Measurements from ENCODE around the gene NOX4.

The NOX4 gene

GRCh38 chr11:89477175-89477574, 14.0 kb downstream of the NOX4 start:
- Histone ChIP-seq H3K4me1 (ENCODE audit: insufficient read depth, insufficient read length) (no peaks in the 10 kb centered on the region), H3K36me3 (ENCODE audit: insufficient read depth, insufficient read length, low read length) (peaks cover 12% of the 10 kb centered on the region), H3K9me3 (ENCODE audit: insufficient read depth, low read length) (no peaks in the 10 kb centered on the region), H3K9ac (ENCODE audit: insufficient read length, low read depth) (no peak overlapping the region), H3K4me3 (ENCODE audit: insufficient read length, low read depth) (no peak overlapping the region), H3K27me3 (ENCODE audit: insufficient read depth, insufficient read length) (no peaks in the 10 kb centered on the region)
- TF ChIP-seq SUZ12 (IDR thresholded peaks at IDR 0.05; ENCODE audit: extremely low read depth, insufficient read depth, insufficient read length) (no peak), ZNF274 (IDR thresholded peaks at IDR 0.05; ENCODE audit: low read depth, low read length) (no peak), YY1 (IDR thresholded peaks at IDR 0.05; ENCODE audit: insufficient read depth, insufficient read length) (no peak)
- DNase-seq (ENCODE audit: low read depth, low spot score) = no peak

- TF ChIP-seq ZNF274 (IDR thresholded peaks at IDR 0.05; ENCODE audit: low read depth, low read length) (no peak), YY1 (IDR thresholded peaks at IDR 0.05; ENCODE audit: insufficient read depth, insufficient read length) (no peak), SUZ12 (IDR thresholded peaks at IDR 0.05; ENCODE audit: extremely low read depth, insufficient read depth, insufficient read length) (no peak)
- Histone ChIP-seq H3K9ac (ENCODE audit: insufficient read length, low read depth) (no peak overlapping the region), H3K9me3 (ENCODE audit: insufficient read depth, low read length) (no peaks in the 10 kb centered on the region), H3K4me3 (ENCODE audit: insufficient read length, low read depth) (no peak overlapping the region), H3K4me1 (ENCODE audit: insufficient read depth, insufficient read length) (no peaks in the 10 kb centered on the region), H3K27me3 (ENCODE audit: insufficient read depth, insufficient read length) (no peaks in the 10 kb centered on the region), H3K36me3 (ENCODE audit: insufficient read depth, insufficient read length, low read length) (no peaks in the 10 kb centered on the region)
- no peak for DNase-seq (ENCODE audit: low read depth, low spot score)
These were observed 27.9 kb downstream of the NOX4 start for GRCh38 chr11:89463266-89463780.

- no peaks in the 10 kb centered on the region for H3K27me3 ChIP-seq (ENCODE audit: insufficient read depth, insufficient read length)
These were observed 32.5 kb downstream of the NOX4 start for GRCh38 chr11:89458716-89459115.

GRCh38 chr11:89457190-89457589, 34.0 kb downstream of the NOX4 start:
- H3K9me3 ChIP-seq (ENCODE audit: insufficient read depth, low read length) = no peaks in the 10 kb centered on the region; the same call in 1 of the 2 replicates
- H3K4me1 ChIP-seq (ENCODE audit: insufficient read depth, insufficient read length) = no peaks in the 10 kb centered on the region
- no peak overlapping the region for H3K9ac ChIP-seq (ENCODE audit: insufficient read length, low read depth)
- TF ChIP-seq SUZ12 (IDR thresholded peaks at IDR 0.05; ENCODE audit: extremely low read depth, insufficient read depth, insufficient read length) (no peak), YY1 (IDR thresholded peaks at IDR 0.05; ENCODE audit: insufficient read depth, insufficient read length) (no peak), ZNF274 (IDR thresholded peaks at IDR 0.05; ENCODE audit: low read depth, low read length) (no peak)
- H3K36me3 ChIP-seq (ENCODE audit: insufficient read depth, insufficient read length, low read length) = no peaks in the 10 kb centered on the region
- H3K4me3 ChIP-seq (ENCODE audit: insufficient read length, low read depth) = no peak overlapping the region
- H3K27me3 ChIP-seq (ENCODE audit: insufficient read depth, insufficient read length) = no peaks in the 10 kb centered on the region
- no peak for DNase-seq (ENCODE audit: low read depth, low spot score)

More at GRCh38 chr11:89458716-89459115, 32.5 kb downstream of the NOX4 start:
- no peaks in the 10 kb centered on the region for H3K36me3 ChIP-seq (ENCODE audit: insufficient read depth, insufficient read length, low read length)
- no peaks in the 10 kb centered on the region for H3K4me1 ChIP-seq (ENCODE audit: insufficient read depth, insufficient read length)
- no peaks in the 10 kb centered on the region; the same call in 1 of the 2 replicates for H3K9me3 ChIP-seq (ENCODE audit: insufficient read depth, low read length)
- H3K4me3 ChIP-seq (ENCODE audit: insufficient read length, low read depth) = no peak overlapping the region
- H3K9ac ChIP-seq (ENCODE audit: insufficient read length, low read depth) = no peak overlapping the region
- no peak for TF ChIP-seq YY1 (IDR thresholded peaks at IDR 0.05; ENCODE audit: insufficient read depth, insufficient read length)
- TF ChIP-seq SUZ12 (IDR thresholded peaks at IDR 0.05; ENCODE audit: extremely low read depth, insufficient read depth, insufficient read length) = no peak
- TF ChIP-seq ZNF274 (IDR thresholded peaks at IDR 0.05; ENCODE audit: low read depth, low read length) = no peak
- no peak for DNase-seq (ENCODE audit: low read depth, low spot score)

GRCh38 chr11:89456681-89457080, 34.5 kb downstream of the NOX4 start:
- H3K9ac ChIP-seq (ENCODE audit: insufficient read length, low read depth) = no peak overlapping the region
- no peaks in the 10 kb centered on the region for H3K27me3 ChIP-seq (ENCODE audit: insufficient read depth, insufficient read length)
- TF ChIP-seq SUZ12 (IDR thresholded peaks at IDR 0.05; ENCODE audit: extremely low read depth, insufficient read depth, insufficient read length) (no peak), ZNF274 (IDR thresholded peaks at IDR 0.05; ENCODE audit: low read depth, low read length) (no peak), YY1 (IDR thresholded peaks at IDR 0.05; ENCODE audit: insufficient read depth, insufficient read length) (no peak)

GRCh38 chr11:89452780-89453179, 38.4 kb downstream of the NOX4 start:
- Histone ChIP-seq H3K9me3 (ENCODE audit: insufficient read depth, low read length) (no peaks in the 10 kb centered on the region; the same call in 1 of the 2 replicates), H3K27me3 (ENCODE audit: insufficient read depth, insufficient read length) (no peaks in the 10 kb centered on the region), H3K4me3 (ENCODE audit: insufficient read length, low read depth) (no peak overlapping the region), H3K9ac (ENCODE audit: insufficient read length, low read depth) (no peak overlapping the region), H3K36me3 (ENCODE audit: insufficient read depth, insufficient read length, low read length) (peaks cover 7% of the 10 kb centered on the region), H3K4me1 (ENCODE audit: insufficient read depth, insufficient read length) (no peaks in the 10 kb centered on the region)
- DNase-seq (ENCODE audit: low read depth, low spot score) = no peak
- TF ChIP-seq SUZ12 (IDR thresholded peaks at IDR 0.05; ENCODE audit: extremely low read depth, insufficient read depth, insufficient read length) = no peak
- no peak for TF ChIP-seq YY1 (IDR thresholded peaks at IDR 0.05; ENCODE audit: insufficient read depth, insufficient read length)
- TF ChIP-seq ZNF274 (IDR thresholded peaks at IDR 0.05; ENCODE audit: low read depth, low read length) = no peak

More at GRCh38 chr11:89456681-89457080, 34.5 kb downstream of the NOX4 start:
- Histone ChIP-seq H3K4me3 (ENCODE audit: insufficient read length, low read depth) (no peak overlapping the region), H3K9me3 (ENCODE audit: insufficient read depth, low read length) (no peaks in the 10 kb centered on the region; the same call in 1 of the 2 replicates), H3K4me1 (ENCODE audit: insufficient read depth, insufficient read length) (no peaks in the 10 kb centered on the region), H3K36me3 (ENCODE audit: insufficient read depth, insufficient read length, low read length) (peaks cover 2% of the 10 kb centered on the region)
- DNase-seq (ENCODE audit: low read depth, low spot score) = no peak

- TF ChIP-seq YY1 (IDR thresholded peaks at IDR 0.05; ENCODE audit: insufficient read depth, insufficient read length) = no peak
- no peak for TF ChIP-seq SUZ12 (IDR thresholded peaks at IDR 0.05; ENCODE audit: extremely low read depth, insufficient read depth, insufficient read length)
- no peak for TF ChIP-seq ZNF274 (IDR thresholded peaks at IDR 0.05; ENCODE audit: low read depth, low read length)
- no peaks in the 10 kb centered on the region for H3K27me3 ChIP-seq (ENCODE audit: insufficient read depth, insufficient read length)
These were observed 43.3 kb downstream of the NOX4 start for GRCh38 chr11:89447845-89448244.

More at GRCh38 chr11:89447845-89448244, 43.3 kb downstream of the NOX4 start:
- no peak overlapping the region for H3K4me3 ChIP-seq (ENCODE audit: insufficient read length, low read depth)
- H3K9ac ChIP-seq (ENCODE audit: insufficient read length, low read depth) = no peak overlapping the region
- no peak for DNase-seq (ENCODE audit: low read depth, low spot score)
- H3K9me3 ChIP-seq (ENCODE audit: insufficient read depth, low read length) = no peaks in the 10 kb centered on the region; the same call in 1 of the 2 replicates
- peaks cover 9% of the 10 kb centered on the region for H3K36me3 ChIP-seq (ENCODE audit: insufficient read depth, insufficient read length, low read length)
- H3K4me1 ChIP-seq (ENCODE audit: insufficient read depth, insufficient read length) = no peaks in the 10 kb centered on the region

All from NT2/D1 (cell line).